ENCODE data around the gene NTM. TPM values are rescaled to one million over a fixed set of nuclear protein-coding genes. Genes with fewer than 3 reads are reported as not detected.

NTM gene
- total RNA-seq, 1 donor from 2014 or later = 4.3 TPM

- Mint-ChIP-seq H3K36me3 (ENCODE audit: insufficient read depth) (no peaks in the 10 kb centered on the region), H3K27ac (no peak overlapping the region), H3K27me3 (peaks cover 32% of the 10 kb centered on the region), H3K4me3 (ENCODE audit: low read depth) (no peak overlapping the region), H3K9me3 (ENCODE audit: low read depth) (no peaks in the 10 kb centered on the region), H3K4me1 (ENCODE audit: low read depth) (peaks cover 17% of the 10 kb centered on the region)
- no peak for TF ChIP-seq CTCF (IDR thresholded peaks at IDR 0.05; ENCODE audit: unreplicated experiment)
- no peak for DNase-seq (ENCODE audit: low spot score, unreplicated experiment)
Measured at GRCh38 chr11:131462622-131463021, 92.2 kb downstream of the NTM start.

DNA sequence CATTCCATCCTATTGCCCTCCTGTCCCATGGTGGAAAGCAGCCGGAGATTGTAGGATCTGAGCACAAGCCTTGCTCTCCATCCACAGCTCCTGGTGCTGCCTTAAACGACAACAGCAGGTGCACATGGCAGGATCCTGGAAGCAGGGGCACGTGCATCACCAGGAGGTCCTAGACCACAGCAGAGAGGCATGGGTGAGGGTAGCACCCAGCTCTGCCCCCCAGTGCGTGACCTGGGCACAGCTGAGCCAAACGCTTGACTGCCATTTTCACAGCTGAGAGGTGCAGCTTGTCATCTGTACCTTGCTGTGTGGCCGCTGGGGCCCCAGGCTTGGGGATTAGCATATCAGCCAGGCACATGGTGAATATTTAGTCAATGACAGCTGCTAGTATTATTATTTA lies 92.7 kb downstream of the NTM start:
- no peaks in the 10 kb centered on the region for H3K36me3 Mint-ChIP-seq (ENCODE audit: insufficient read depth)
- peaks cover 27% of the 10 kb centered on the region for H3K27me3 Mint-ChIP-seq
- no peak overlapping the region for H3K4me3 Mint-ChIP-seq (ENCODE audit: low read depth)
- H3K9me3 Mint-ChIP-seq (ENCODE audit: low read depth) = no peaks in the 10 kb centered on the region
- DNase-seq (ENCODE audit: low spot score, unreplicated experiment) = no peak
- TF ChIP-seq CTCF (IDR thresholded peaks at IDR 0.05; ENCODE audit: unreplicated experiment) = no peak
- peaks cover 17% of the 10 kb centered on the region for H3K4me1 Mint-ChIP-seq (ENCODE audit: low read depth)
- no peak overlapping the region for H3K27ac Mint-ChIP-seq

DNA sequence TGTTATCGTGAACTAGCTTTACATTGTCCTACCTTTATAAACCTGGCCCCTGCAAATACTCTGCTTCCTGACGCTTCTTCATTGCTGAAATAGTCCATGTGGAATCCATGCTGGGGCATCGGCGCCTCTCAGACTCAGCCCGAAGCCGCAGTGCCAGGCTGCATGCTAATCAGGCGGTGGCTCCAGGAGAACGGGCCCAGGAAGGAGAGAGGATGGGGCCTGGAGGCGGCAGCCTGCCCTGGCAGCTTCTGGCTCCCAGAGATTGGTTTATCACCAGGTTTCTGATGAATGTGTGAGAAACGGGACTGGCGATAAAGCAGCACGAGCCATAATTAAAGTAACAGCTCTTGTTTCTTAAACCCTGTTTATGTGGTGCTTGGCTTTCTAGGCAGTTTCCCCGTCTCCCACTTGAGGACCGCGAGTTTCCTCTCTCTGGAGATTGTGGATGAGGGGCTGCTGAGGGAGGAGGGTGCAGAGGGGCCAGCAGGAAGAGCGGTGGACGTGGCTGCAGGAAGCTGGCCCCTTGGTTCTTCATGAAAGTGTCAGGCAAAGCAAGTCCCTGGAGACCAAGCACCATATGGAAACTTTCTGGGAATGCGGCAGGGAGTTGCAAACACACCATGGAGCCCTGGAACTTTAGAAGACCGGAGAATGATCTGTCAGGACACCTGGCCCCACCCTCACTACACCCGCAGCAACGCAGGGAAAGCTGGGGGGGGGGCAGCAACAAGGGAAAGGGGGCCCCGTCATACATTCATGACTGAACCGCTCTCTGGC lies 93.4 kb downstream of the NTM start:
- Mint-ChIP-seq H3K27me3 (peaks cover 24% of the 10 kb centered on the region), H3K27ac (no peak overlapping the region), H3K36me3 (ENCODE audit: insufficient read depth) (no peaks in the 10 kb centered on the region), H3K9me3 (ENCODE audit: low read depth) (no peaks in the 10 kb centered on the region), H3K4me1 (ENCODE audit: low read depth) (peaks cover 17% of the 10 kb centered on the region), H3K4me3 (ENCODE audit: low read depth) (no peak overlapping the region)
- no peak for DNase-seq (ENCODE audit: low spot score, unreplicated experiment)
- TF ChIP-seq CTCF (IDR thresholded peaks at IDR 0.05; ENCODE audit: unreplicated experiment) = no peak

GRCh38 chr11:131464461-131464860 lies 94.0 kb downstream of the NTM start:
- no peak for DNase-seq (ENCODE audit: low spot score, unreplicated experiment)
- no peaks in the 10 kb centered on the region for H3K36me3 Mint-ChIP-seq (ENCODE audit: insufficient read depth)
- peaks cover 17% of the 10 kb centered on the region for H3K4me1 Mint-ChIP-seq (ENCODE audit: low read depth)
- H3K27ac Mint-ChIP-seq = no peak overlapping the region
- no peaks in the 10 kb centered on the region for H3K9me3 Mint-ChIP-seq (ENCODE audit: low read depth)
- TF ChIP-seq CTCF (IDR thresholded peaks at IDR 0.05; ENCODE audit: unreplicated experiment) = no peak
- H3K4me3 Mint-ChIP-seq (ENCODE audit: low read depth) = no peak overlapping the region
- peaks cover 24% of the 10 kb centered on the region for H3K27me3 Mint-ChIP-seq

- Mint-ChIP-seq H3K9me3 (ENCODE audit: low read depth) (no peaks in the 10 kb centered on the region), H3K27me3 (peaks cover 25% of the 10 kb centered on the region), H3K27ac (no peak overlapping the region), H3K36me3 (ENCODE audit: insufficient read depth) (no peaks in the 10 kb centered on the region), H3K4me1 (ENCODE audit: low read depth) (peaks cover 17% of the 10 kb centered on the region), H3K4me3 (ENCODE audit: low read depth) (no peak overlapping the region)
- no peak for DNase-seq (ENCODE audit: low spot score, unreplicated experiment)
- no peak for TF ChIP-seq CTCF (IDR thresholded peaks at IDR 0.05; ENCODE audit: unreplicated experiment)
Measured at GRCh38 chr11:131465039-131465438, 94.6 kb downstream of the NTM start.
